Stimulated activated CD8-positive, alpha-beta memory T cell treated with anti-CD3 and anti-CD28 coated beads, Interleukin-7, amount 100 ng/mL, for 48 hours (primary cell): ENCODE data around the gene KAT6B.
"Not testable (repeated sequence)": the region's sequence is repeated elsewhere in the genome, so short reads cannot be mapped to it uniquely, and the experiment has no call there.

ENCODE experiments used
- DNase-seq, 2 donors: peaks; one replicate each; pipeline ENCODE4 v3.0.0-alpha.2; 2020; ENCODE audit warnings: low read depth in 1 of 2; ENCODE audit errors: extremely low read depth in 1 of 2

KAT6B gene

DNA sequence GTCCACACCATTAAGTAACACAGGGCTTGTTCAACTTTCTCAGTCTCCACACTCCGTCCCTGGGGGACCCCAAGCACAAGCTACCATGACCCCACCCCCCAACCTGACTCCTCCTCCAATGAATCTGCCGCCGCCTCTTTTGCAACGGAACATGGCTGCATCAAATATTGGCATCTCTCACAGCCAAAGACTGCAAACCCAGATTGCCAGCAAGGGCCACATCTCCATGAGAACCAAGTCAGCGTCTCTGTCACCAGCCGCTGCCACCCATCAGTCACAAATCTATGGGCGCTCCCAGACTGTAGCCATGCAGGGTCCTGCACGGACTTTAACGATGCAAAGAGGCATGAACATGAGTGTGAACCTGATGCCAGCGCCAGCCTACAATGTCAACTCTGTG is 204.0 kb downstream of the KAT6B start:
- DNase-seq, result no peak

DNA sequence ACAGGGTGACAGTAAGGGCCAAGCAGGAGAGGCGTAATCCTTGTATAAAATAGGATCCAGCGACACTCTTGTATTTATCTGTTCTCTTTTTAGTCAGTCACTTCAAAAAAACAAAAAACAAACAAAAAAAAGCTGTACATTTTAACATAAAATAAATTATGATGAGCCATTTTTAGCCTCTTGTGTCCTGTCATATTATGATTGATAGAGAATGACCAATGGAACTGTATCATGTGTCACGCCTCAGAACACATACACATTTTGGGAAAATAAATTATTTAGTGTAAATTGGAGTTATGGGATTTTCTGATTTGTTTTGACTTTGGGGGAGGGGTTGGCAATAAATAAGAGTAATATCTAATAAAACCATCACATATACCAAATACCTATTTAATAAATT is 205.7 kb downstream of the KAT6B start:
- no peak for DNase-seq

DNA sequence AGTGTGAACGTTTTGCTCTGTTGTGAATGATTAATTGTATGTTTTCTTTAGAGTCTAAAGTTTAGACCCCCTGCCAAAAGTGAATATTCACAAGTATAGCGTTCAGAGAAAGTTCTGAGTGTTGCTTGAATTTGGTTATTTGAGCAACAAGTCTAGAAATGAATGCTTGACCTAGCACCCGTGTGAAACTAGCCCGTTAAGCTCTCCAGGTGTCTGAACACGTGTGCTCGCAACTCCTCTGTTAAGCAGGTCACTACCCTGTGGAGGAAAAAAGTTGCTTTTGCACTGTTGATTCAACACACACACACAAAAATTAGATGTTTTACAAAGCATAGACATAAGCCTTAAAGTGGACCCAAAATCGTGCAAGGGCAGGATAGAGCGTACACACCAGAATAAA is 206.4 kb downstream of the KAT6B start:
- DNase-seq, result no peak

DNA sequence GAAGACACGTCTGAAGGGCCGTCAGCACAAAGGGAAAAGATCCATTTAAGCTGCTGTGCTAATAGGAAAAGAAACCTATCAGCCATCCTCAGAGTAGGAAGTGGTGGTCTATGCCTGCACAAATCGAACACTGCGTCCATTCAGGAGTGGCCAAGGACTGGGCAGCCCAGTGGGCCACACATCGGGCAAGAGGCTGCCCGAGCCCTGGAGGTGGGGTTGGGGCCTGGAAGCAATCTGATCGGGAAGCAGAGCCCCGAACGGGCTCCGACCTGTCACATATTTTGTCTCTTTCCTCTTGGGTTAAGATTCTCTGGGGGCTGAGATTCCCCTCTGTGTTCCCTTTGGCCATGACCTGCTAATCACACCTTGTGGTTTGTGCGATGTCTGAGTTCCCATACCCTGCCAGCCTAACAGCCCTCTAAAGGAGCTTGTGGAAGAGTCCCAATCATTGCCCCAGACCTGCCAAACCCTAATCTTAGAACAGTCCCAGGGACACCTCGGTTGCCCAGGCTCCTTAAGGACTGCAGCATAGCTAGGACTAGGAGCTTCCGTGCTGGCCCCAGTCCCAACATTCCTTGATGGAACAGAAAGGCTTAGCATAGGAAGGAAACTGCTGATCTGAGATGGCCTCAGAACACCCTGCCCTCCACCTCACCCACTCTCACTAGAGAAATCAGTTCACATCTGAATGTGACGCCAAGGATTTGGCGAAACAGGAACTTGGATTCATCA is 207.2 kb downstream of the KAT6B start:
- DNase-seq, result no peak

DNA sequence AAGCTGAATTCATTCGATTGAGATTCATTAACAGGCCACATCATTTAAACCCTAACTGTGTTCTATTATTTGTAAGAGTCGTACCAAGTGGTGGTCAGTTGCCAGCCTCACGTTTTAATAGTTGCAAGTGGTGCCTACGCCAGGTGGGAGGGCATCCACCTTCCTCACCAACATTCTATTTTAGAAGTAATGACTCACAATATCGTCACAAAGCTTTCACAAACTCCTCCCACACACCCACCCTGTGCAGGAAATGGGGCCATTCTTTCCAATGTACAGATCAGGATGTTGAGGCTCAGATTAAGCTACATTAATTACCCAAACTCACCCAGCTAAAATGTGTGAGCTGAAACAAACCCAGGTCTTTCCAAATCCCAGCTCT is 207.7 kb downstream of the KAT6B start:
- no peak for DNase-seq

DNA sequence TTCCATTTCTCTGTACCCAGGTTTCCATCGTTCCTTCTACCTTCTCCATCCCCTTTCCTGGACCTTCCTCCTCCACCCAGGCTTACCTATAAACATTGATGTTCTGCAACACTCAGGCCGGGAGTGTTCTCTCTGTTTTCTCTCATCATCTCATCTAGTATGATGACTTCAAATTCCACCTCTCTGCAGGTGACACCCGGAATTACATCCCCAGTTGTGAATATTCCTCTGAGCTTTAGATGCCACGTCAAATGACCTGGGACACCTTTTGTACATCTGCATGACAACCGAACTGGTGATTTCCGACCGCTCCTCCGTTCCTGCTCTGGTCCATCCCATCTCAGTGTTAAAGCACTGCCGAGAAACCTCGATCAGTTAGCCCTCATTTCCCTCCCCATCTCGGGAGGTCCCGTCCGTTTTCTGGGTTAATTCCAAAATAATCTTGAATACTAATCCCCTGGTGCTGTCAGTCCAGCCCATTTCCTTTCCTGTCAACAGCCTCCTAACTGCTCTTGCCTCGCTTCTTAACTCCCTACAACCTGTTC is 208.4 kb downstream of the KAT6B start:
- DNase-seq, result no peak

DNA sequence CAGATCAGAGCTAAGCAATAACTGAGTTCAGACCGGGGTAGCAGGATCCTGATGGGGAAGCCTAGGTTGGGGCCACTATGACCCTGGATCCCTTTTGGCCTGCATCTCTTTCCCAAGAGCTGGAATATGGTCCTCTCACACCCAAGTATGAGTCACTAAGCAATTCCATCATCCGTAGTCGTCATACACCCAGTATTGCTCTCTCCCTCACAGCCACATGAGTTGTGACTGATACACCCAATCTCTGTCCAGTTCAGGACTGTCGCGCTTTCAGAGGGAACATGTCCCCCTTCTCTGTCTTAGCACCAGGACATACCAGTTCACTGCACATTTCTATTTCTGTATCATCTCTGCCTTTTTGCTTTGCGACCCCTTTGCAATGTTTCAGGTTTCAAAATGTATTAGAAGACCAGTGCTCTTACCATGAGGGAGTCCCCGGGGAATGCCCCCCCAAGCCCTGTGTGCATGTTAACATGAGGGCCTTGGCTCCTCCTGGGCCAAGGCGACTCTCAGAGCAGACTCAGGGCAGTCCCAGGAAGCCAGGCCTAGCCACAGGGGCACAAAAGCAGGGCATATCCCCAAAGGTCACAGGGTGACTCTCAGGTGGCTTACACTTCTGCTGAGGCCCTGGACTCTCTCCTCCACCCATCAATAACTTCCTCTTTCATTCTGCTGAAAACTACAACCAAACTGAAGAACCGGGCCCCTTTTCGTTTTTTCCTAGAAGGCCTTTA is 209.7 kb downstream of the KAT6B start:
- DNase-seq, result no peak

DNA sequence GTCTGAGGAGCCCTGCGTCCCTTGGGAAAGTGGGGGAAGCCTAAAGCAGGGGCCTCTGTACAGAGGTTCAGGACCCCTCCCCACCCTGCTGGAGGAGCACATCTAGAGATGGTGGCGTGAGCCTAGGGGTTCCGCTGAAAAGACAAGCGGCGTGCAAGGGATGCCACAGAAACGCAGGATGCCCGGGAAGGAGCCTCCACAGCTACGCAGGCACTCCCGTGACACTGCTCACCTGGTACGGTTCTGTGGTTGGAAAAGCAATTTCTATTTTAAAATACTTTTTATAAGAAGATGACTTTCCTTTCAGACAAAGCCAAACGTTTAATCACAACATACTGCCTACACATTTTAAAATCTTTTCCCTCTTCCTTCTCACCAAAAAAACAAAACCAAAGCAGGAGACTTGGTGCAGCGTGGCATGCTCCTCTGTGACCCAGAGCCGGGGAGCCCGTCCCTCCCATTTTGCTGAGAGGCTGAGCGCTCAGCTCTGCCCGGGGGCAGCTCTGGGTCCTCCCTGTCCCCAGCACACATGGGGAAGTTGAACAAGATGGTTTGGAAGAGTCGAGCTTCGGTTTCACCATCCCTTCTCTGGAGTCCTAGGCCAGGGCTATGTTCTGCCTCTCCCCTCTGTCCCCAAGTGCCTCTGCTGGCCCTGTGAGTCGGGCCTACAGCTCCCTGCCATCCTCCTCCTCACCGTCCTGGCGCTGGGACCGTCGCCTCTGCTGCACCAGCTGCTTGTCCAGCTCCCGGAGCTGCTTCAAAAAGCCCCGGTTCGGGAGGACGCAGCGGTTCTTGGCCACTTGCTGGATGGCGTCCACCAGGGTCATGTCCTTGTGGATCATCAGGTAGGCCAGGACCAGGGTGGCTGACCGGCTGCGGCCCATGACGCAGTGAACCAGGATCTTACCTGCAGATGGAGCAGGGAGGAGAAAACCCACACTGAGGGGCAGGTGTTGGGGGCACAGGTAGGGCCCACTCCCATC is 211.1 kb downstream of the KAT6B start:
- DNase-seq, result no peak

DNA sequence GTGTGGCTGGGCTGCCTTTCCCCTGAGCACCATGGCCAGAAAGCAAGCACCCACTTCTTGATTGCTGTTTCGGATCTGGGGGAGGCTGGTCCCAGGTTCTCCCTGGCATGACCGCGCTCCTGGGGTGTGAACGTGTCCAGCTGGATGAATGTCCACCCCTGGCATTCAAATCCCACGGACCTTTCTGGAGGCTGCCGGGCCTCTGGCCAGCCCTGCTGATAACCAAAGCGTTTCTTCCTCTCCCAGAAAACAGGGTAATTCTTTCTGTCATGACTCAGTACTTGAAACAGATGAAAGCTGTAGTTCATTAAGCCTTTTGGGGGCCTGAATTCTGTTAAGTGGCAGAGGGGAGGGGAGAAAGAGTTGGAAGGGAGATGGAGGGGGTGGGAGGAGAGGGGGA is 211.9 kb downstream of the KAT6B start:
- DNase-seq, result no peak

DNA sequence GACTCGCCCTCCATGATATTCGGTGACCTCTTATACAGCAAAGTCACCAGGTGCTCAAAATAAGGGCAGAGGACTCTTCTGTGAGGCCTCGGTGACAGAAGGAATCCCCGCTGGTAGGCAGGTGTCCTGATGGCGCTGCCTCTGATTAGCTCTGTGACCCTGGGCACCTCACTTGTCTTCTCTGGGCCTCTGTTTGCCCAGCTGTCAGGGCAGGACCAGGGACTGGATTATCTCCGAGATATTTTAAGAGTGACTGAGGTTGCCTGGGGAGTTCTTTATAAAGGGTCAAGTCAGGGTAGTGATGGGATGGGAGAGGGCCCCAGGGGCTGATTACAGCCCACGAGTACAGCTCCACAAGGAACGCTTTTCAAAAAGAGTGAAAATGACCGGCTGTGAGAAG is 214.2 kb downstream of the KAT6B start:
- DNase-seq, result no peak

DNA sequence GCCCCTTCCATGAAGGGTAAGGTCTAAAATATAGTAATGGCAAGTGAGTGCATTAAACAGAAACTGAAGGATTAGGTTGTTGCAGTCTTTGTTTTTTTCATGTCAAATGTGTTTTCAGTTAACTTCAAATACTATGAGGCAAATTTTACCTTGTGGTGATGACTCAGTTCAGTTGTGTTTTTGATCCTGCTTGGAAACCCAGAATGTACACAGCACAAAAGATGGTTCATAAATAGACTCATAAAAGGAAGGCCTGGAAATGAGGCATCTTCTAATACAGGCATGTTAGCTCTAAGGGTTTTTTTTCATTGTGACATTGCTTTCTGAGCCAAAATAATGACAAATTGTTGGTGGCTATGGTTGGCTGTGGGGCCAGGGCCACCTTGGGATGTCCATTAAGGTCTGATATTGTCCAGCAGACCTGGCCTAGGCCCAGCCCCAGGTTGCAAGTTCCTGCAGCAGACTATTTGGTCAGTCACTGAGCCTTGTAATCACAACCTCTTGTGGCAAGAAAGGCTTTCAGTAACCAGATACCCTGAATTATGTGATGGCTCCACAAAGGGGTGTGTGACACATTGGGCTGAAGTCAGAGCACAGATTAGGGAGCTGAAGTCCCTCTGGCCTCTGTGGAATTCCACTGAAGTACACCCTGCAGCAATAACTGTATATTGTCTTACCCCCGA is 216.0 kb downstream of the KAT6B start:
- DNase-seq, result no peak

DNA sequence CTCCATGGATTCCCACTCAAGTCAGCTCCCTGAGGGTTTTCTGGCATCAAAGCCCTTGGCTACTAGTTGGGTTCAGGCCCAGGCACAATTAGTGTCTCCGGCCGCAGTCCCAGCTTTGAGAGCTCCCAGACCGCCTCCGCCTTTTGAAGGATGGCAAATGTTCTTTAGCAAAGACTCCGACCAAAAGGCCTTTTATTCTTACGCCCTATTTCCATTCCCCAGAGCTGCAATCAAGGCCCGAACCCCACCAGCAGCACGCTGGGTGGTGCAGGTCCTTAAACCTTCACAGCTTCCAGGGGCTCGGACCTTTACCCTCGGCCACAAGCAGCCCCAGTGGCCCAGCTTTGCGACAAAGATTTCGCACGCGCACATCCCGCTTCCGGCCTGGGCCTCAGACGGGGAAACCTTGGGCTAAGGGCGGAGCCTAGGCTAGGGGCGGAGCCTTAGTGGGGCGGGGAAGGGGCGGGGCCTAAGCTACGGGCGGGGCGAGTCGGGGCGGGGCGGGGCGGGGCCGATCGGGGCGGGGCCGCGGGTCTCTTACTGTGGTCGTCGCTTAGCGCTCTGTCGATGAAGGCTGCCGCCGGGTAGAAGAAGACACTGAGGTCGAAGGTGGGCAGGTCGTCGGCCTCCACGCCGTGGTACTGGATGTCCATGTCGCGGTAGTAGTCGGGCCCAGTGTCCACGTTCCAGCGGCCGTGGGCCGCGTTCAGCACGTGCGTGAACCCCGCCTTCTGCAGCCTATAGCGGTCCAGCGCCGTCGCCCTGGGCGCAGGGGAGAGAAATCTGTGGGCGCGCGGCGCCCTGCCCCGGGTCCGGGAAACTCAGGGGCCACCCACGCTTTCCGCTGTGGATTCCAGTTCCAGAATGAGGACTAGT is 217.1 kb downstream of the KAT6B start:
- DNase-seq, result no peak

DNA sequence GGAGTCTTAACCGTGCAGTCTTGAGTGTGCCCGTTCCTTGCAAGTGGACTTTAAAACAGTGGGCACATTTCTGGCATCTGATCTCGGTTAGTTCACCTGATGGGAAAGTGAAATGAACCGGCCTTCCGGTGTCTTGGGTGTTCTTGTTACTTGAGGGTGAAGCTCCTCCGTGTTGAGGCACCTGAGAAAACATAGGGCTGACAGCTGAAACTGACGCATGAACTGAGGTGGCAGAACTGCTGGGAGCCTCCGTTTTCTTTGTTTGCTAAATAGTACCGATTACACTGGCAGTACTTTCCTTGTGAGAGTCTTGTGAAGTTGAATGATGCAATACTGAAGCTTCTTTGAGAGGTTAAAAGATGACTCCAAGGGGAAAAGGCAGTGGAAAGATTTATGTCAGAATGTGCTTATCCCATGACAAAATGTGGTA is 222.3 kb downstream of the KAT6B start:
- no peak for DNase-seq

DNA sequence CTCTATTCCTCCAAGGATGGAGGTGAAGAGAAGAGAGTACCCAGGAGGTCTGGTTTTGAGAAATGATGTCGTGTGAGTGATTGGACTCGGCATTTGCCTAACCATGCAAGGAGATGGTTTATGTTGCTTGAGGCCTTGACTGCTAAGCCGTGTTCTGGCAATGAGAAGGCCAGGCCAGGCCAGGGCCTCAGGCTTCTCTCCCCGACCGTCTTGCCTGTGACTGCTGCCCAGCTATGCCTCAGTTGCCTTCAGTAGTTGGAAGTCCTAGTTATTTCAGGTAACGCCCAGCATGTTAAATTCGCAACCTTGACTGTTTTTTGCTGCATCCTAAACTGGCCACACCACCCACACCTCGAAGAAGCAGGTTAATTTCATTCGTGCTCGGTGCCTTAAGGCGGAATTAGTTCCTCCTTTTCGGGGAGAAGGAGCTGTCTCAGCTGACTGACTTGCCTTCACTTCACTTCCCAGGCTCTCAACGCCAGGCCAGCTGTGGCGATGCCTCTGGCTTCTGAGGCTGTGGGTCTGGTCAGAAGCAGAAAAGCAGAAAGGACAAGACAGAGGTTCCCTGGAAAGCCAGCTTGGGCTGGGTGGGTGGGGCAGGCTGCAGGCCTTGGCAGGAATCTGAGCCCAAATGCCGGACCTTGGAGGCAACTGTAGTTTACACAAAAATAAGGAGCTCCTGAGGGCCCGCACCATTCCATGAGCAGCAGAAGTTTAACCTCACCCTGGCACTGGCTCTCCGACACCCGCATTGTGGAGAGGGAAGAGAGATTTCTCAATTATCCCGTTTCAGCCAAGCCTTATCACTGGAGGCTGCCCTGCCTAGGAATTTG is 223.1 kb downstream of the KAT6B start:
- DNase-seq, result no peak

DNA sequence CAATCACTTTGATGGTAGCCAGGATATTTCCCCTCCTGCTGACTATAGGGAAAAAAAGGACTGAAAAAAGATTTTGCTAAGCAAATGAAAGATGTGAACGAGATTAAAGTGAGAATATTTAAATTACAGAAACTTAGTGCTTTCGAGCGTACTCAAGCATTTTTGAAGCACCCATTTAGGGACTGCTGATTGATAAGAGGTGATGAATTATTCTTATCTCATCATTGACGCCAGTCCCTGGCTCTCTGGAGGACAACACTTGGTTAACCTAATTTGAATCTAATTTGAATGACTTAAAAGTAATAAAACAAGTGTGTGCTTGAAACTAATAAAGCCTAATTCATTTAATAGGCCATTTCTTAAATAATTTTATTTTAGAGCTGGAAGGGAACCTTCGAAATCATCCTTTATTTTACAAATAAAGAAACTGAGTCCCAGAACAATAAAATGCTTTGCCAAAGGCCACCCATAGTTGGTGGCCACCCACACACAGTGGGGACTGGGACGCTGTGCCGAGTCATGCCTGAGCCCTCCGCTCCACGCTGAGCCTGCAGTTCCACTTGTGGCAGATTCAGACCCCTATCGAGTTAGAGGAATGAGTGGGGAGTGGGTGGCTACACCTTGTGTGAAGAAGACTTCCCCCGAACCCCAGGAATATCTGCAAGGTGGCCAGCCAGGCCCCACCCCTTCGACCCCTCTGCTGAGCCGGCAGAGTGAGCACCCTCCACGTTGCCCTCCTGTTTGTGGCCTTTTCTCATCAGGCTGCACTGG is 223.9 kb downstream of the KAT6B start:
- DNase-seq, result no peak

DNA sequence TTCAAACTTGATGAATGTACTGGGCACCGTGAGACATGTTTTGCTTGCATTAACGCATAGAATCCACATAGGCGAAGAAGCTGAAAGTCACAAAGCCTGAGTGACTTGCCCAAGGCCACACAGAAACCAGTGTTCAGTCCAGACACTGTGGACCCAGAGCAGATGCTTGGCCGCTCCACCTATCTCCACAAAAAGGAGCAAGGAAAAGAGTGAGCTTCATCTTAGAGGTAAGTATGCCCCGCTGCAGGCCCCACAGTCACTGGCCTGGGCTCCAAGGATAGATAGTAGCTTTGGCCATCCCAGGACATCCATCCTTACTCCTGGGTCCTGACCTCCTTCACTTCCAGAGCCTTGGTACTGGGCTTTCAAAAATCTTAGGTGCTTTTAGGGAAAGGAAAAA is 224.9 kb downstream of the KAT6B start:
- no peak for DNase-seq

DNA sequence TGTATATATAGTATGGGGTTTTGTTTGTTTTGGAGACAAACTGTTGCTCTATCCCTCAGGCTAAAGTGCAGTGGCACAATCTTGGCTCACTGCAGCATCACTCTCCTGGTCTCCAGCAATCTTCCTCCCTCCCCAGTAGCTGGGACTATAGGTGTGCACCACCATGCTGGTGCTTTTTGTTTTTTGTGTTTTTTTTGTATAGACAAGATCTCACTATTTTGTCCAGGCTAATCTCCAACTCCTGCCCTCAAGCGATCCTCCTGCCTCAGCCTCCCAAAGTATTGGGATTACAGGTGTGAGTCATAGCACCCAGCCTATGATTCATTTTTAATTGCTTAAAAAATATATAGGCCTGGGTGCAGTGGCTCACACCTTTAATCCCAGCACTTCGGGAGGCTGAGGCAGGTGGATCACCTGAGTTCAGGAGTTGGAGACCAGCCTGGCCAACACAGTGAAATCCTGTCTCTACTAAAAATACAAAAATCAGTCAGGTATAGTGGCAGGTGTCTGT is 229.6 kb downstream of the KAT6B start:
- not testable (repeated sequence) for DNase-seq

DNA sequence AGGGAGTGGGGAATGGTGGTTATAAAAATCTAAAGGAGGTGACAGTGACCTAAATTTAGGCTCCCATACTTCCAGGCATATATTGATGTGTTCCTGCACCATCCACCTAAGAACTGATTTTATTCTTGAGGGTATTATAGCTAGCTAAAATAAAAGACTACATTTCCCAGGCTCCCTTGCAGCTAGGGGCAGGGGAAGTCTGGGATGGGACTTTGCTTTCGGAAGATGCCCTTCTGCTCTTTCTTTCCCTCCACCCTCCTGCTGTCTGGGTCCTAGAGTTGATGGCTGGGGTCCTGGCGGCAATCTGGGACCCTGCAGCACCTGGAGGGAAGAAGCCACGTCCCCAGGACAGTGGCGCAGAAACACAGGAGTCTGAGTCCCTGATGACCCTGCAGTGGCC is 231.3 kb downstream of the KAT6B start:
- DNase-seq, result no peak
